Measurements from ENCODE around the gene TAF7. TPM values are rescaled to one million over a fixed set of nuclear protein-coding genes. Genes with fewer than 3 reads are reported as not detected.

The TAF7 gene
- total RNA-seq (2021; ENCODE audit: unreplicated experiment), result 40.9 TPM
- polyA plus RNA-seq (2012), result 41.7 and 47.6 TPM in 2 replicates
- Bru-seq, nascent RNA, result percentile 98 among the genes with signal in this experiment
- BruChase-seq, experiment 1, labeled RNA remaining after a 6-hour chase, result percentile 98 among the genes with signal in this experiment
- BruChase-seq, experiment 2, labeled RNA remaining after a 2-hour chase, result percentile 100 among the genes with signal in this experiment
- long read RNA-seq, transcript TAF7-201 (1 exons, 2,334 nt), result major isoform, 140 of 140 reads
- long read RNA-seq, partial matches to known transcripts, result 0 of 140 reads
- long read RNA-seq, other reads (novel, unspliced or antisense), result 0 of 140 reads

- H2AFZ ChIP-seq (ENCODE audit: low read depth, low read length, poor library complexity, severe bottlenecking), result peak within 1 kb of the TSS; percentile 94
Measured at GRCh38 chr5:141320225-141321169, at the start of gene TAF7. Gene TAF7 (minus strand): TSS chr5:141320784. CDS start chr5:141320044, 740 bp downstream.

More at GRCh38 chr5:141320225-141321169, at the start of gene TAF7:
- intact Hi-C loops (cut with micrococcal nuclease), result loop anchor here (1.0 to 2.0 kb wide), 2 partner anchors 204 to 244 kb away; no protein-coding TSS in a partner anchor
- RAD21 ChIA-PET (ENCODE audit: low non-redundant PET in 1 of 2, low total read pairs in 2 of 2, uncharacterized antibody in 2 of 2, unreplicated experiment in 2 of 2), result interaction anchor here (1.3 kb wide), 2 partner anchors 243 to 244 kb away, joined by 3 to 5 read pairs; no protein-coding TSS in a partner anchor
- Histone ChIP-seq H3K4me1 (ENCODE audit: control insufficient read depth in 1 of 2, insufficient read depth in 2 of 2, low read length in 2 of 2) (peaks cover 4 to 13% of the 10 kb centered on the region in 2 experiments; a peak in 3 of 4 replicates), H3K27ac (ENCODE audit: low read depth, low read length) (peak within 1 kb of the TSS; percentile 89), H3K4me2 (ENCODE audit: low read length) (peak within 1 kb of the TSS; percentile 79), H3K9ac (ENCODE audit: low read length) (peak within 1 kb of the TSS; percentile 78), H3K36me3 (ENCODE audit: control insufficient read depth in 1 of 2, insufficient read depth in 2 of 2, low read length in 2 of 2) (peaks cover 2 to 19% of the 10 kb centered on the region in 2 experiments; a peak in 2 of 4 replicates), H3K79me2 (ENCODE audit: insufficient read depth, low read length) (peaks cover 27% of the 10 kb centered on the region), H3K4me3 (replicated peaks in 1 of 2; ENCODE audit: low read depth in 1 of 2, low read length in 2 of 2) (peak within 1 kb of the TSS; percentile 70 to 74), H3K9me3 (ENCODE audit: control insufficient read depth in 1 of 2, insufficient read depth in 1 of 2, low read depth in 1 of 2, low read length in 2 of 2) (peaks cover 19 to 26% of the 10 kb centered on the region in 2 experiments), H3K27me3 (ENCODE audit: insufficient read depth, low read length) (no peaks in the 10 kb centered on the region), H3K9me2 (ENCODE audit: insufficient read depth) (no peaks in the 10 kb centered on the region), H4K20me1 (ENCODE audit: insufficient read depth) (no peaks in the 10 kb centered on the region)
- BruUV-seq (replicated peaks), result TSS peak; percentile 75
- POLR2A ChIA-PET, result interaction anchor here (0.6 to 1.7 kb wide), 5 partner anchors 92 to 595 kb away, joined by 3 to 11 read pairs (median 4); partner anchors contain the start of gene PCDHGA10
- peak; percentile 89 for DNase-seq (ENCODE audit: low read depth, low spot score)
- CTCF ChIA-PET, result interaction anchor here (0.6 to 2.1 kb wide), 20 partner anchors 8 to 271 kb away, joined by 3 to 19 read pairs (median 4); partner anchors contain the start of genes PCDHB10, PCDHB14, PCDHGA10 and PCDHGA5
- peak; percentile 94 for TF ChIP-seq POLR2A (IDR thresholded peaks at IDR 0.05; ENCODE audit: borderline replicate concordance, extremely low read depth, insufficient read depth, insufficient read length)
- TF ChIP-seq ELF1 (IDR thresholded peaks at IDR 0.05; ENCODE audit: borderline replicate concordance, low read depth), result peak; percentile 82
- peak; percentile 70; the same call in 1 of the 2 replicates for TF ChIP-seq SIN3A (IDR thresholded peaks at IDR 0.05; ENCODE audit: low read depth)
- TF ChIP-seq ZFX (IDR thresholded peaks at IDR 0.05), result peak; percentile 95
- peak; percentile 93 for TF ChIP-seq ZBTB33 (IDR thresholded peaks at IDR 0.05; ENCODE audit: extremely low read depth, insufficient replicate concordance, low read length)
- TF ChIP-seq CTCF (IDR thresholded peaks at IDR 0.05 in 2 of 3, conservative IDR thresholded peaks at IDR 0.05 in 1 of 3; ENCODE audit: borderline replicate concordance in 1 of 3, insufficient read depth in 1 of 3, low read depth in 2 of 3, low read length in 2 of 3), result peak; percentile 60 to 91 (median 84)
- no peak for TF ChIP-seq TCF7L2 (IDR thresholded peaks at IDR 0.05; ENCODE audit: borderline replicate concordance, extremely low read depth, insufficient read depth, insufficient read length)
- TF ChIP-seq ATF3 (IDR thresholded peaks at IDR 0.05), result no peak
- TF ChIP-seq YY1 (IDR thresholded peaks at IDR 0.05; ENCODE audit: extremely low read depth, insufficient replicate concordance, low read depth, low read length), result peak; percentile 92
- TF ChIP-seq ZNF274 (IDR thresholded peaks at IDR 0.05; ENCODE audit: low read depth, low read length), result no peak
- peak; percentile 55 for TF ChIP-seq MAX (IDR thresholded peaks at IDR 0.05)
- TF ChIP-seq EZH2phosphoT487 (IDR thresholded peaks at IDR 0.05; ENCODE audit: borderline replicate concordance), result no peak
- TF ChIP-seq CBX3 (IDR thresholded peaks at IDR 0.05; ENCODE audit: low read depth), result peak; percentile 80; the same call in 1 of the 2 replicates
- TF ChIP-seq RAD21 (IDR thresholded peaks at IDR 0.05; ENCODE audit: low read depth), result peak; percentile 49
- peak; percentile 99 for TF ChIP-seq POLR2AphosphoS5 (IDR thresholded peaks at IDR 0.05; ENCODE audit: low read depth, low read length)
- peak; percentile 91 for ATAC-seq
